Activated CD8-positive, alpha-beta memory T cell treated with anti-CD3 and anti-CD28 coated beads, Interleukin-2, amount 50 U/mL, for 24 hours (primary cell): Measurements from ENCODE around the gene C15orf61.

Experiments
- DNase-seq: peaks from one replicate; pipeline ENCODE4 v3.0.0-alpha.2; 2020; ENCODE audit errors: extremely low read depth

The C15orf61 gene

DNA sequence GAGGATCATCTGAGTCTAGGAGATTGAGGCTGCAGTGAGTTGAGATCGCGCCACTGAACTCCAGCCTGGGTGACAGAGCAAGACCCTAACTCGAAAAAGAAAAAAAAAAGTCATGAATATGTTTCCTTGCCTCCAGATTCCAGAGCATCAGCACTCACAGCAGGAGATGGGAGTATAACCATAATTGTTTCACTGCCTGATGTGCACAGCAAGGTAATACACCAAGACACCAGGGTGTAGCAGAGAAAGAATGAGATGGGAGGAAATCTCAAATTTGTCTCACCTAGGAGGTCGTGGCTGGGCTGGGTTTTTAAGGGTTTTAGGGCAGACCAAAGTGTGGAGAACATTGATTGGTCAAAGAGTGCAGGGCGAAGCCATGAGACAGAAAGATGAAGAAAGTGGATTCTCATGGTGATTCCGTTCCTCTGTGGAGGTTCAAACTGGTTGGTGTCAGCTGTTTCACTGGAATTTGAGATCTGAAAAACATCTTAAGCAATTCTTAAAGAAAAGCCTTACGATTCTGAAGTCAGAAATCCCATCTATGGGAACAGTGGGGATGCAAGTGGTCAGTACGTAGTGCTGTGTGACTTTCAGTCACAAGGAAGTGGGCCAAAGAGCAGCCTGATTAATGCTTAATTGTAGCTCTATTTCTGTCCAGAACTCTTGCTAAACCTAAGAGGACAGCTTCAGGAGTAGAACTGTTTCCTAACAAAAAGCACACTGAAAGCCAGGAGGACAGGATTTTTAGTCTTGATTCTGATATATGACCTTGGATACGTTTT is 7.8 kb upstream of the C15orf61 start:
- no peak for DNase-seq

DNA sequence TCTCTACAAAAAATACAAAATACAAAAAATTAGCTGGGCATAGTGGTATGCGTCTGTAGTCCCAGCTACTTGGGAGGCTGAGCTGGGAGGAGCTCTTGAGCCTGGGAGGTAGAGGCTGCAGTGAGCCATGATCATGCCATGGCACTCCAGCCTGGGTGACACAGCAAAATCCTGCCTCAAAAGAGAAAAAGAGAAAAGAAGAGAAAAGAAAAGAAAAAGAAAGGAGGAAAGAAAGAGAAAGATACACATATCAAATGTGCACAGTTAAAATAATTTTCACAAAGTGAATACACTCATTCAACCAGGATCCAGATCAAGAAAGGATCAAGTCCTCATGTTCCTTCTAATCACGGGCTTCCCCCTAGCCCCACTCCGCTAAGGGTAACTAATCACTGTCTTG is 5.8 kb upstream of the C15orf61 start:
- no peak for DNase-seq

DNA sequence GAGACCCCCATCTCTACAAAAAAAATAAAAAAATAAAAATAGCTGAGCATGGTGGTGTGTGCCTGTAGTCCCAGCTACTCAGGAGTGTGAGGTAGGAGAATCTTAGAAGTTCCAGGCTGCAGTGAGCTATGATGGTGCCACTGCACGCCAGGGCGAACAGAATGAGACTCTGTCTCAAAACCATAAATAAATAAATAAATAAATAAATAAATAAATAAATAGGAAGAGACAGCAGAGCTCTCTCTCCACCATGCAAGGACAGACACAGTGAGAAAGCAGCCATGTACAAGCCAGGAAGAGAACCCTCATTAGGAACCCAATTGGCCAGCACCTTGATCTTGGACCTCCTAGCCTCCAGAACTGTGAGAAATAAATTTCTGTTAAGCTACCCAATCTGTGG is 5.4 kb upstream of the C15orf61 start:
- no peak for DNase-seq

DNA sequence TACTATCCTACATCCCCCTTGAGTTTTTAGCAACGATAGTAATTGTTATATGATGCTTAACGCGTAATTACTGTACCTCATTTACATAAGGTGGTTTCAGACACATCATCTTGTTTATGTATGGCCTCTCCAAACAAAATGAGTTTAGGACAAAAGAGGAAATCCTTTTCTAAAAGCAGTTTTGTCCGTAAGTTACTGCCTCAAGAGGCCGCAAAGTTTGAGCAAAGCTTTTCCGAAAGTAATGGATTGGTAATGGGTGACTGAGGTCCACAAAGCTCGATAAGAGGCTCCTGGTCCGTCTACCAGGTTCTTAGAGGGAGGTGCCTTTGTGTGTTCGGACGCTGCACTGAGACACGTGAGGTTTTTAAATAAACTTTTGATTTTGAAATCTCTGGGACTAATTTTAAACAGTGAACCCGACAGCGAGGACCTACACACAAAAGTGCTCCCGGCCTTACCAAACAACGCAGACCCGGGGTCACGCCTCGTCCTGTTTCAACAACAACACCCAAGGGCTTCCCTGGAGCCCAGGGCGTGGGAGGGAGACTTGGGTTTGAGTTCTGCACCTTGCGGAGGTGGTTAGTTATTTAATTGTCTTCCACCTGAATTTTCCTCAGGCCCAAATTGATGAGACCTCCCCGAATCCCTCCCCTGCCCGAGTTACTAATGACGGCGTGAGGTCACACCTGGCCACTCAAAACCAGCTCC is 456 bp upstream of the C15orf61 start:
- no peak for DNase-seq

DNA sequence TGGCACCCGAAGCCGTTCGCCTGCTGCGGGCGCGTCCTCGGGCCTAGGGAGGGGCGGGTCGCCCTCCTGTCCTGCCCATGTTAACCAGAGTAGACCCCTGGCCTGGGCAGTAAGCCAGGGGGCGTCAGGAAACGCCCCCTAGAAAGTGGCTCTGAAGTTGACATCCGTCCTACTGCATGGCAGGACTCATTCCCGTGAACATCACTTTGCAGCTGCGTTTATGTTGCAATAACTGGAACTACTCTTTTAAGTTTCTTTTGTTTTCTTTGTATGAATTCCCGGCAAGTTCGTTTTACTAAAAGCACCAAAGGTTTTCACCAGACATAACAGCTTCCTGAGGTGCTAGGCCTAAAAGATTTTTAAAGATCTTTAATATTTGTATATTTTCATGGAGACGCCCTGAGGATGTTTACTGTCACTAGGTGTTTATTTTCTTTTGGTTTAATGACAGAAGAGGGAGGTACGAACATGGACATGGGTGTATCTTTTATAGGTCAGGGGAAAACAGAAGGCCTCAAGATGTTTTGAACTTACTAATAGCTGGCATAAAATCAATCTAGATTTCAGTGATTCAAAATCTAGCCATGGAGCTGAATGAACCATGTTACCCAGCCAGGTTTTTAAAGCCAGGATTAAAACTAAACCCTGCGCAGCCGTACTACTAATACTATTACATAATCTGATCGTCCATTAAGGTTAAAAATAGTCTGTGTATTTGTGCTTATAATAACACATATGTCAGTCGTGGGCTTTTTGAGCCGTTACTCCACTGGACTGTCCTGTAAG is 1.0 kb downstream of the C15orf61 start:
- DNase-seq, result no peak

DNA sequence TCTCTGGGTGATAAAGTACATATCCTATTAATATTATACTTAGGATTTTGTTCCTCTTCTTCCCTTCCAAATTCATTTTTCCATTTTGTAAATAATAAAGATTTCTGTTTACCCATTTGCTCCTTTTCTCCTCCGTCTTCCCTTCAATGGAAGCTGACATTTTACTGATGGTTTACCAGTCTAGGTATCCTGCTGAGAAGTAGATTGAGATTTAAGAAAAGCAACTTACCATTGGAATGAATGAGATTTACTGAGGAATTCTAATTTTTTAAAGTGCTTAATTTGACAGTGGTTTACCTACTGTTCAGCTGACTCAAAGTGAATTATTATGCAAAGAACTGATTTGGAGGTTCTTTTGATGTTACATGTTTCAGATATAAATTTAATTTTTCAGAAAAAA is 2.4 kb downstream of the C15orf61 start:
- no peak for DNase-seq

DNA sequence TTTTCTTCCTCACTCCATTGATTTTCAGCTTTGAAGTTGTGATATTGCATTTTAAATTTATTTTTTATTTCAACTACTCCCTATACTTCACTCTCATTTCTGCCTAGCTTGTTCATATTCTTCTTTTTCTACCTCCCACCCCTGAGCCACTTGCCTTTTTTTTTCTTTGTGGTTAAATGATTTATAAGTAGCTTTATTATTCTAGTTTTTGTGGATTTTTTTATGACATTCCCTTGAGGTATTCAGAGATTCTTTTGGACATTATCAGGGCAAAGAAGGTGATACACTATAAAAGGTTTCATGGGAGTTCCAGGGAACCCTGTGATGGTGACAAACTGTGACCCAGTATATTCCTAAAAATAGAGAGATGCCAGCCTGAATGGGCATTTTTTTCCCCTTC is 3.3 kb downstream of the C15orf61 start:
- DNase-seq, result no peak

DNA sequence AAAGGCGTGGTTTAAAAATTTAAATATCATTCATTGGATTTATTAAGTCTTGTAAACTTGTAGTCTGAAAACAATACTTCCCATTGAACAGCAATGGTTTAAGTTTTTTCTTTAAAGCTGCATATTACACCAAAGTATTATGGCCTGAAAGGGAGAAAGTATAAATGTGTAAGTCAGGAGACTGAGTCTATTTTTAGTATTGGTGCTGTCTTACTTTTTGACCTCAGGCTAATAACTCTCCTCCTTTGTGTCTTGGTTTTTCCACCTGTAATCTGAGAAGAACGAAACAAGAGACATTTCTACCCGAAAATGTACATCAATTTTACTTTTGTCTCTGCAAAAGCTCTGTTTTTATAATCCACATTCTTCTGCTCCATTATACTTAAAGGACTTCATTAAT is 7.6 kb downstream of the C15orf61 start:
- DNase-seq, result no peak

DNA sequence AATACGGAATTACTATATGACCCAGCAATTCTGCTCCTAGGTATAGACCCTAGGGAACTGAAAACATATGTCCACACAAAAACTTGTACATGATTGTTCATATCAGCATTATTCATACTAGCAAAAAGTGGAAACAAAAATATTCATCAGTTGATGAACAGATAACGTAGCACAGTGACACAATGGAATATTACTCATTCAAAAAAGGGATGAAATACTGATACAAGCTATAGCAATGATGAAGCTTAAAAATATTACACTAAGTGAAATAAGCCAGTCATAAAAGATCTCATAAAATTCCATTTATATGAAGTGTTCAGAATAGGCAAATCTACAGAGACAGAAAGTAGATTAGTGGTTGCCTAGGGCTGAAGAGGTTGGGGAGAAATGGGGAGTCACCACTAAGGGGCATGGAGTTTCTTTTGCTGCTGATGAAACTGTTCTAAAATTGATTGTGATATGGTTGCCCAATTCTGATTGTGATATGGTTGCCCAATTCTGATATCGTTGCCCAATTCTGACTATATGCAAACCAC is 10.5 kb downstream of the C15orf61 start:
- DNase-seq, result no peak

DNA sequence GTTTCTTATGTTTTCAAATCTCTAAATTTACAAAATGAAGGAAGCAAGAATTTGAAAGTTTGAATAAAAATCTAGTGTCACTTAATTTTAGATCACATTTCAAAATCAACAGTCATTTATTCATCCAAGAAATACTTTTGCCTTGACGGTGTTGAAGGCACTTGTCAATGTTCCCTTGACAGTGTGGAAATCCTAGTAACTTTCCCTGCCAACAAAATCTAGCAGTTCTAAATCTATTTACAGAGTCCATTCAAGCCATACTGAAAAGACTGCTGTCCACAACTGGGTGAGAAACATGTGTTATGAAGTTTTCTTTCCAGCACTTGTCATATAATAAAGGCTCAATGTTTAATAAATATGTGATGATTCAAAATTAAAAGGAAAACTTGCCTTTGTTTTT is 12.9 kb downstream of the C15orf61 start:
- no peak for DNase-seq

DNA sequence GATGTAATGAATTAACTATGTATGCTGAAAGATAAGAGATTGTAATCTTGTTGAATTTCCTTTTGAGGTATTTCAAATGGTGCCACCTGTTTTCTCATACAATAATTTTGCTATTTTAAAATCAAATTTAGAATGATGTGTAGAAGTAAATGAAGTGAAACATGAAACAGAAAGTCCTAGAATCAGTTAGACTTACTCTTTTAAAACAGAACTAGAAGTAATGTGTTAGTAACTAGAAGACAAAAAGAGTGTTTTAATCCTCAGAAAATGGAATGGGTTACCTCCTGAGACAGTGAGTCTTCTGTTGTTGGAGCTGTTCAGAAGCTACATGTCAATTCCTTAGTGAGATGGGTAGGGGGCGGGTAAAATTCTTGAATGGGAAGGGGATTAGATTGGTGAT is 13.4 kb downstream of the C15orf61 start:
- no peak for DNase-seq

DNA sequence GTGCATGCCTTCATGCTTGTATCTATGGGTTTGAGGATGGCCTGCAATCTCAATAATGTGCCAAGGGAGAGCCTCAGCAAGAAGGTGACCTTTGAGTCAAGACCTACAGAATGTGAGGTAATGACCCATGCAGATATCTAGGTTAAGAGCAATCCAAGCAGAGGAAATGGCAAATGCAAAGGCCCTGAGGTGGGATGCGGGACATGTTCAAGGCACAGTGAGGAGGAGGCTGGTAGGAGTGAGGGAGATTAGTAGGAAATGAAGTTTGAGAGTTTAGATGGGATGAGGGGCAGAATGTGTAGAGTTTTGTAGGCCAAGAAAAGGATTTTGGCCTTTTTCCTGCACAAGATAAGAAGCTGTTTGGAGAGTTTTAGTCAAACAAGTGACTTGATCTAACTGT is 16.8 kb downstream of the C15orf61 start:
- DNase-seq, result no peak

DNA sequence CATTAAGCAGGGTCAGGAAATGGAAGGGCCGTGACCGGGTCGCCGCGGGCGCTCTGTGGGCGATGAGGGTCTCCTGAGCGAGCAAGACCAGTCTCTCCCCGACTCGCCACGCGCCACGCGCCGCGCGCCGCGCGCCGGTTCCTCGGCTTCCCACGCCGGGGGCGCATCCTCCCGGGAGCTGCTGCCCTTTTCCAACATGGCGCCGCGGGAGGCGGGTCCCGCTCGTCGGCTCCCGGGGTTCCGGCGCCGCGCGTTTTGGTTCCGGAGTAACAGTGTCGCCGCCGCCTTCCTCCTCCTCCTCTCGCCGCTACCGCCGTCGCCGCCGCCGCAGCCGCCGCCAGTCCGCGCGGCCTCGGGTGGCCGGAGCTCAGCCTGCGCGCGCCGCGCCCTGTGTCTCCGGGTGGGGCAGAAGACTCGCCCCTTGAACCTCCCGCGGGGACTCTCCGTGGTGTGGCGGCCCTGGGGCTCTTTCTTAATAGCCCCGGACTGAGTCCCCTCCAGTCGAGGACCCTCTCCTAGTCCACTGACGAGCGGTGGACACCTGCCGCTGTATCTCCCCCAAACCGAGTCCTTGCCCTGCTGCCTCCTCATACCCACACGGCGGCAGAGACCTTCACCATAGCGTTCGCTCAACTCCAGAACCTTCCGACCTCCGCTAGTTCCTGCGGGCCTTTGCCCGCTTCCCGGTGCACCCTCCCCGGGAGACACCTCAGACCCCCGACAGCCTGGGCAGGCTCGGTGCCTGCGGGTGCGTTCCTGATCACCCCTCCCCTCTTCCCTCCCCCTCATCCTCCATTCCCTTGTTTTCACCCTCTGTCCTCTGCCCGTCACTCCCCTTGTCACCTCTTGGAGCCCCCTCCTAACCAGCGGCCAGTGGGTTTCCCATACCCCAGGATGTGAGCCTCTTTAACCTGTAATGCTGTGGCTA is 21.8 kb downstream of the C15orf61 start, which contains the start of gene MAP2K5:
MAP2K5 (plus strand) TSS at position 284 of the 928 bp plus-strand sequence; CDS start at position 917, 633 bp downstream.
- peak; percentile 41 for DNase-seq

DNA sequence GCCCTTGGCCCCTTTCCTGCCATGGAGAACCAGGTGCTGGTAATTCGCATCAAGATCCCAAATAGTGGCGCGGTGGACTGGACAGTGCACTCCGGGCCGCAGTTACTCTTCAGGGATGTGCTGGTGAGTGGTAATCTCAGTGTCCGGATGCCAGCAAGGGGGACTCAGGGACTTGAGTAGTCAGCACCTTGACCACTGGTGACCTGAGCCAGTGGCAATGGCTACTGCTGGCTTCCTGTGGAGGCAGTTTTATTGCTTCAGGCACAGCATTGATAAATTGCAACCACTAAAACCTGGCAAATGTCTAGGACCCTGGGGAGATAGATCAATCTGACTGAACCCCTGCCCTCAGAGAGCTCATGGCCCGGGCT is 22.4 kb downstream of the C15orf61 start:
- no peak for DNase-seq

DNA sequence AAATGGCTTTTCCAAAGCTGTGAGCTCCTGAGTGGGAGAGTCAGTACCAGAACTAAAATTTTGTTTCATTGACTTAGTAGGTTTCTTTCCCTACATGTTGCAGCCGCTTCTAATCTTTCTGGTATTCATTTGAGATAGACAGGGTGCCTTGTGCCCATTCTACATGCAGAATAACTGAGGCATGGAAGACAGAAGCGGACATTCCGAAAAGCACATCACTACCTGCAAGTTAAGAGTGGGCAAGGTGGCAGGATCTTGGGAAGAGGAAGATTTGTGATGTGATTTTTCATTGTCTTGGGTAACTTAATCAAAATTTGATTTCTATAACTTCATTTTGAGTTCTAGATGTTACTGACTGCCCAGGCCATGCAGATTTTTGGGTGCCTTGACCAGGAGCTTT is 23.5 kb downstream of the C15orf61 start:
- no peak for DNase-seq

DNA sequence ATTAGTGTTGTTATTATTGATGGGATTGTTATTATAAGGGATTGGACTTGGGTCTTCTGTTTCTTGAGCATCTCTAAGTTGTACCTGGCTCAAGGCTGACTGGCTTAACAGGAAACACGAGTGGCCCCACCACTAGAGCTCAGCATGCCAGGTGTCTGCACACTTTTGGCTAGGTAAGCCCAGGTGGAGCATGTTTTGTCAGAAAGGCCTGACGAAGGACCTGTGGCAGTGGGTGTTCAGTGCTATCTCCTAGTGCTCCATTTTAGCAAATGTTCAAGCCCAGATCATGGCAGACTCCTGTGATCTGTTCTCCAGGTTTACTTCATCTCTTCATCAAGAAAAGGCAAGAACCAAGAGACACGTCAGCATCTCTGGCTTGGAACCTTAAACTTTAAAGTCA is 24.9 kb downstream of the C15orf61 start:
- DNase-seq, result no peak

DNA sequence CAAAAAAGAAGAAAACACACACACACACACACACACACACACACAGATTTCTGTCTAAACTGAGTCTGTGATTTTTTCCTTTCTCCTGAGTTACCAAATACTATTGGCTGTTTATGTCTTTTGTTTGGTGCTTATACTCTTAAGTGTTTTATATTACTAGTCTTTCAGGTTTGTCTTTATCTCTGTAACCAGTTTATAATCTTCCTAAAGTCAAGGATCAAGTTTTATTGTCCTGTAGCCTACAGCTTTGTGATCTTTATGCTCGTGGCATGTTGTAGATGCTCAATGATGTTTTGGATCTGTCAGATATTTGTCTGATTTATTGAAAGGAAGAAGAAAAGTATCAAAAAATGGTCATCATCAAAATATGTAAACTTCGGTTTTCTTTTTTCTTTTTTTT is 26.1 kb downstream of the C15orf61 start:
- DNase-seq, result no peak

DNA sequence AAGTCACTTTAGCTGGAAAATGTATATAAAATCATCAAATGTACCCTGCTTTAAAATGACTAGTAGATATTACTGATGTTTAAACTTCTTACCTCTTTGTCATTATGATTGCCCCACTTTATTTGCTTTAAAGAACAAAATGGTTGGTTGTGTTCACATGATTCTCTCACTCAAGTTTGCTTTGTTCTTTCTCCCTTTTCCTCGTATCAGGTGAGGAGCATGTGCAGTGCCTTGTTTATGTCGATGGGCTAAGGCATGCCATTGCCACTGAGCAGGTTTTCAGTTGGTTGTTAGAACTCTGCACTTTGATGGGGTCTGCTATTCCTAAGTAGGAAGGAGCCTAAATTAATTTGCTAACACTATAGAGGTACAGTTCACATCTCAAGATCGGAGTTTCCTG is 26.9 kb downstream of the C15orf61 start:
- DNase-seq, result no peak

DNA sequence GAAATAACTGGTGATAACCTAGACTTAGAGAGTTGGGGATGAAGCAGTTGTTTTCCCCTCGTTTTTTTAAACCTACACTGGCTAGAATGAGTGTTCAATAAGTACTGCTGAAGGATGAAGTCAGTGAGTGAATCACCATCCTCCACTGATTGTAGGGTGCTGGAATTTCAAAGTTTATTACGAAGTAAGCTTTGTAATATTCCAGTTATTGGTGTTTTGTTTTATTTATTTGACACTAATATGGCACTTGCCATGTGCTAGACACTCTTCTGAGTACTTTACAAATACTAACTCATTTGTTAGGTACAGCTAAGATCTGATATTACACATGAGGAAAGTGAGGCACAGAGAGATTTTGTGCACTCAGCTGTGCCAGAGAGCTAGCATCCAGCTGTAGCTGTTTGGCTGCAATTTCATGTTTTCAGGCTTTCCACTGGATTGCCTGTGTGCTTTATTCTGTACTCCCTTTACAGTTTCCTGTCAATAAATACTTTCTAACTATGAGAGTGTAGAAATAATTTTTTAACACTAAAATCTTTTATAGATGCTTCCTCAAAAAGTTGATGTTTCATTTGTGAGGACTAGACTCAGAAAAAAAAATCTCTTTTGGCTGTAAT is 27.4 kb downstream of the C15orf61 start:
- DNase-seq, result no peak

DNA sequence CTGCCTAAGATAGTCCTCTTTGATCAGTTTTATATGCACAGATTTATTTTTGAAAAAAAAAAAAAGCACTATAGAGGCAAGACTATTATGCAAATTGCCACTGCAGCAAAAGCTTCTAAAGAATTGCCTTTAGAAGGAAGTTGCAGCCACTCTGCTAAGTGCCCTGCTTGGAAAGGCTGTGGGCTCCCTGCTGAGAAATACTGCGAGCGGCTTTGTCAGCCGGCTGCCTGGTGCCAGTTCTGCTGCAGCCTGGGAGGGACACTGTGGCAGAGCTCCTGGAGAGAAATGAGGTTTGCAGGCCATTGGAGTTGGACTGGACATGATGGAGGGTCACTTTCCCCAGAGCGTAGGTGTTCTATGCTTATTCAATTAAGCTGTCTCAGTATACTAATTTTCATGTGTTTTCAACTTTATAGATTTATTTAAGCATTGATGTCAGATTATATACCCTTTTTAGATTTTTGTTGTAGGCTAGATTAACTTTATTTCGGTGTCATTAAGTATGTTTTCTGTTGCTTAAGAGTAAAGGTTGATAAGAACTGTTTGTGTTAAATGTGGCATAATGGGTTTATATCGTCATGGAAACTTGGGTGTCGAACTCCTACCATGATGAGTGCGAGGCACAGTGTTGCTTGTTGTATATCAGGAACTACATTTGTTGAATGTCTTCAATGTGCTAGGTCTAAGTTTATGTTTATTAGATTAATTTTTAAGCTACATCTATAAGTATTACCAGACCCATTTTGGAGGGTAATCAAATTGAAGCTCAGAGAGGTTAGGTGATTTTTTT is 28.1 kb downstream of the C15orf61 start:
- DNase-seq, result no peak
